Suppressor macrophage treated with lipopolysaccharide for 1 hour (primary cell): Measurements from ENCODE around the gene CTXND2.
"Not testable (repeated sequence)": the region's sequence is repeated elsewhere in the genome, so short reads cannot be mapped to it uniquely, and the experiment has no call there.

Source experiments
- DNase-seq, 3 donors: peaks; one replicate each; pipeline ENCODE4 v3.0.0-alpha.2; 2020 to 2022

CTXND2 gene

DNA sequence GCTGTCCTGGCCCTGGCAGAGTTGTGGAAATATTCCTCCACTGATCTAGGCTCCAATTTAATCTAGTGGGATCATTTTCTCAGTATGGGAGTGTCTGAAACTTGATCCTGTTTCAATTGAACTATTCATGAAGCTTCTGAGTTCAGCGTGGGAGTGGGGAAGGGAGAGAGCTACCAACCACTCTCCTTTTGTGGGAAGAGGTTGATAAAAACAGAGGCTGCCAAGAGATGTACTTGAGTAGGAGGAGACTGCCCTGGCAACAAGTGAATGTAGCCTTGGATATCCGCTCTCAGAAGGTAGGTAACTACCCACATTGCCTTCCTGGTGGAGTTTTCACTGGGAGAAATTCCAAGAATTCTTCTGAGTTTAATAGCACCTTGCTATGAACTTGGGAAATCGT is at the start of gene CTXND2:
Gene CTXND2 (plus strand): TSS at position 119 of the 400 bp plus-strand sequence. CDS start 25,179 bp downstream, outside the sequence.
- DNase-seq = no peak

DNA sequence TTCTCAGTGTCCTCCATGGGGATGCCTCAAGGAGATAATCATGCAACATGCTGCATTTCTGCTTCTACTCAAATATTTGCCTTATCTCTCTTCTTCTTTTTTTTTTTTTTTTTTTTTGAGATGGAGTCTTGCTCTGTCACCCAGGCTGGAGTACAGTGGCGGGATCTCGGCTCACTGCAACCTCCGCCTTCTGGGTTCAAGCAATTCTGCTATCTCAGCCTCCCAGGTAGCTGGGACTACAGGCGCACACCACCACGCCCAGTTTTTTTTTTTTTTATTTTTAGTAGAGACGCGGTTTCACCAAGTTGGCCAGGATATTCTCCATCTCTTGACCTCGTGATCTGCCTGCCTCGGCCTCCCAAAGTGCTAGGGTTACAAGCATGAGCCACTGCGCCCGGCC is 46.1 kb upstream of the CTXND2 start:
- DNase-seq = not testable (repeated sequence)

DNA sequence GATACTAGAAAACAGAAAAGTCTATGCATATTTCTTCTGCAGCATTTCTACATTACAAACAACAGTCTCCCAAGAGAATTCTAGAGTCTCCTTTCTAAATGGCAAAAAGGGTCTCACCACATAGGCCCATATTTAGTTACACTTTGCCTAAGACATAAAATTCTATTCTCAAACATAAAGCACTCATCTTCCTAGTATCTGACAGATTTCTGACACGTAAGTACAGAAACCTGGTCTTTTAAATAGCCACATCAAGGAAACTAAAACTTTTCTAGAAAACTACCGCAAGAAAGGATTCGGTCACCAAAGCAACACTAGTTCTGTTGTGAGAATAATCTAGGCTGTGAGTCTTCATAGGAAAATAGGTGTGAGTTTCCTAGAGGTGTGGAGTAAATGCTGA is 45.3 kb upstream of the CTXND2 start:
- no peak for DNase-seq

- no peak for DNase-seq
Measured at GRCh38 chr1:150842343-150842742, 44.6 kb upstream of the CTXND2 start.

- no peak for DNase-seq
Measured at GRCh38 chr1:150842964-150843363, 44.0 kb upstream of the CTXND2 start.

DNA sequence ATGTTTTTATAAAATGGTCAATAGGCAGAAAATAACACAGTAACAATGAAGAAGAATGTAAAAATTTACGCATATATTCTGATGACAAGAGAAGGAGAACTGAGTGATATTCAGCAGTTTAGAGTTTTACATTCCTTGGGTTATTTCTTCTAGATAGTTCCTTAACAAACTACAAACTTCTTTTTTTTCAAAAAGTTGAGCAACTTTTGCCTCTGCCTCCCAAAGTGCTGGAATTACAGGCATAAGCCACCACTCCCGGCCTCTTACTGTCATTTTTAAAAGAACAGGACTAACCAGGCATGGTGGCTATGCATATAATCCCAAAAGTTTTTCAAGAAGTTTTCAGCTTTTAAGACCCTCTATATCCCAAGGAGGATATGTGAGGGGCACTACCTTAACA is 43.5 kb upstream of the CTXND2 start:
- DNase-seq = peak; percentile 27 to 50 (median 49)

DNA sequence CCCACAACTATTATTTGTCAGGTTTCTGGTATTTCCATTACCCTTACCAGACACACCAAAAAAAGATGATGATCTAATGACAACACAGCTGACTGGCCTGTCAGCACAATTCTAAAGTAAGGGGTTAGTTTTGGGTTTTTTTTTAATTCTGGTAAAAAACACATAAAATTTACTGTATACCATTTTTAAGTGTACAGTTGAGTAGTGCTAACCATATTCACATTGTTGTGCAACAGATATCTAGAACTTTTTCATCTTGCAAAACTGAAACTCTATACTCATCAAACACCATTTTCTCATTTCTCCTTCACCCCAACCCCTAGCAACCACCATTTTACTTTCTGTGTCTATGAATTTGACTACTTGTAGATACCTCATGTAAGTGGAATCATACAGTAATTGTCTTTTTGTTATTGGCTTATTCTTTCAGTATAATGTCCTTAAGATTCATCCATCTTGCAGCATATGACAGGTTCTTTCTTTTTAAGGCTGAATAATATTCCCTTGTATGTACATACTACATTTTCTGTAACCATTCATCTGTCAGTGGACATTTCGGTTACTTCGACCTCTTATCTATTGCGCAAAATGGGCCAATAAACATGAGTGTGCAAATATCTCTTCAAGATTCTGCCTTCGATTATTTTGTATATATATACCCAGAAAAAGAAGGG is 40.3 kb upstream of the CTXND2 start:
- DNase-seq = peak; percentile 57 to 87 (median 67)

DNA sequence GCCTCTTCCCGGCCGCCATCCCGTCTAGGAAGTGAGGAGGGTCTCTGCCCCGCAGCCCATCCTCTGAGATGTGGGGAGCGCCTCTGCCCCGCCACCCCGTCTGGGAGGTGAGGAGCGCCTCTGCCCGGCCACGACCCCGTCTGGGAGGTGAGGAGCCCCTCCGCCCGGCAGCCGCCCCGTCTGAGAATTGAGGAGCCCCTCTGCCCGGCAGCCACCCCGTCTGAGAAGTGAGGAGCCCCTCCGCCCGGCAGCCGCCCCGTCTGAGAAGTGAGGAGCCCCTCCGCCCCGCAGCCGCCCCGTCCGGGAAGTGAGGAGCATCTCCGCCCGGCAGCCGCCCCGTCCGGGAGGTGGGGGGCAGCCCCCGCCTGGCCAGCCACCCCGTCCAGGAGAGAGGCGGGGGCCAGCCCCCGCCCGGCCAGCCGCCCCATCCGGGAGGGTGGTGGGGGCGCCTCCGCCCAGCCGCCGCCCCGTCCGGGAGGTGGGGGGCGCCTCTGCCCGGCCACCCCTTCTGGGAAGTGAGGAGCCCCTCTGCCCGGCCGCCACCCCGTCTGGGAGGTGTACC is 36.1 kb upstream of the CTXND2 start:
- DNase-seq = not testable (repeated sequence)

DNA sequence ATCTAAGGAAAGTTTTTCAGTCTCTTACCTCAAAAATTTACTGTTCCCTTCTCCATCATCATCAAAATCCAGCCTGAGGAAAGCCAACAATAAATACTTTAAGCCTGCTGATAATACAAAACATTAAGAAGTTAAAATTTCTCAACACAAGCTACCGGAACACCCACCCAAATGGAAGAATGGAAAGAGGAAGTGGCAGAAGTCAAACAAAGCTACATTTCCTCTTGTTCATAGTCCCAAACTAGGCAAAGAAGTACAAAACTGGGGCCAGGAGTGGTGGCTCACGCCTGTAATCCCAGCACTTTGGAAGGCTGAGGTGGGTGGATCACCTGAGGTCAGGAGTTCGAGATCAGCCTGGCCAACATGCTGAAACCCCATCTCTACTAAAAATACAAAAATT is 34.2 kb upstream of the CTXND2 start:
- DNase-seq = peak; percentile 50 to 71 (median 64)

- no peak for DNase-seq
Measured at GRCh38 chr1:150863724-150864123, 23.2 kb upstream of the CTXND2 start.

GRCh38 chr1:150864200-150864599 is 22.7 kb upstream of the CTXND2 start:
- DNase-seq = not testable (repeated sequence)

DNA sequence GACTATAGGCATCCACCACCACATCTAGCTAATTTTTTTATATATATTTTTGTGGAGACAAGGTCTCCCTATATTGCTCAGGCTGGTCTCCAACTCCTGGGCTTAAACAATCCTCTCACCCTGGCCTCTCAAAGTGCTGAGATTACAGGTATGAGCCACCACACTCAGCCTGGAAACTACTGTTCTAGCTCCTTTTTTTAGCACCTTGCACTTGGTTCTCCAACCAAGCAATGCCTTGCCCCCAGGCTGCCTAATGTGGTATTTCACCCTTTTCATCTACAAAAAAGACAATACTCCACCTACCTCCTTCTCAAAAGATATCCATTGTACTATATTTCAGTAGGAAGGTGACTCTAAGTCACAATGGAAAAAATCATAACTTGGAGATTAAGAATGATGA is 17.3 kb upstream of the CTXND2 start:
- DNase-seq = no peak

GRCh38 chr1:150872572-150872971 is 14.4 kb upstream of the CTXND2 start:
- no peak for DNase-seq

GRCh38 chr1:150873521-150873920 is 13.4 kb upstream of the CTXND2 start:
- no peak for DNase-seq

DNA sequence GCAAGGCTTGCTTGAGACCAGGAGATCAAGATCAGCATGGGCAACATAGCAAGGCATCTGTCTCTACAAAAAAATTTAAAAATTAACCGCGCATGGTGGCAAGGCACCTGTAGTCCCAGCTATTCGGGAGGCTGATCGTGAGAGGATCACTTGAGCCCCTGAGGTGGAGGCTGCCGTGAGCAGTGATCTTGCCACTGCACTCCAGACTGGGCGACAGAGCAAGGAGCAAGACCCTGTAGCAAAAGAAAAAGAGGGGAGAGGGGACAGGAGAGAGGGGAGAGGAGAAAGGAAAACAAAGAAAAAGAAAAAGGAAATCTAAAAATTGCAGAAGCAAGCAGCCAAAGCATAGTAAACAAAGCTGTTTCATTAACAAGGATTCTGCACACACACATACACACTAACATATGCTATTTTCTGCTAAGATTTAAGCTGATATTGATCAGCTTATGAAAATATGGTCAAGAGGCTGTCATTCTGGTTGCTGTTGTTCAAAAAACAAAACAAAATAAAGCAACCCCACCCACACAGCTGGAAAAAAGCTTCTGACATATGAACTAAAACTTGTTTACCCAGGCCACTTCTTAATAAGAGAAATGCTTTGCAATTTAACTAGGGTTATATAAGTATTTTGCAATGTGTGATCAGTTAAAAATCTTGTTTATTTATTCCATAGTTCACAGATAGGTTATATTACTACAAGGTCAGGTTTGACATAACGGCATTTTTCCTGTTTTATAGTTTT is 12.3 kb upstream of the CTXND2 start:
- DNase-seq = peak; percentile 13 to 38 (median 34)

DNA sequence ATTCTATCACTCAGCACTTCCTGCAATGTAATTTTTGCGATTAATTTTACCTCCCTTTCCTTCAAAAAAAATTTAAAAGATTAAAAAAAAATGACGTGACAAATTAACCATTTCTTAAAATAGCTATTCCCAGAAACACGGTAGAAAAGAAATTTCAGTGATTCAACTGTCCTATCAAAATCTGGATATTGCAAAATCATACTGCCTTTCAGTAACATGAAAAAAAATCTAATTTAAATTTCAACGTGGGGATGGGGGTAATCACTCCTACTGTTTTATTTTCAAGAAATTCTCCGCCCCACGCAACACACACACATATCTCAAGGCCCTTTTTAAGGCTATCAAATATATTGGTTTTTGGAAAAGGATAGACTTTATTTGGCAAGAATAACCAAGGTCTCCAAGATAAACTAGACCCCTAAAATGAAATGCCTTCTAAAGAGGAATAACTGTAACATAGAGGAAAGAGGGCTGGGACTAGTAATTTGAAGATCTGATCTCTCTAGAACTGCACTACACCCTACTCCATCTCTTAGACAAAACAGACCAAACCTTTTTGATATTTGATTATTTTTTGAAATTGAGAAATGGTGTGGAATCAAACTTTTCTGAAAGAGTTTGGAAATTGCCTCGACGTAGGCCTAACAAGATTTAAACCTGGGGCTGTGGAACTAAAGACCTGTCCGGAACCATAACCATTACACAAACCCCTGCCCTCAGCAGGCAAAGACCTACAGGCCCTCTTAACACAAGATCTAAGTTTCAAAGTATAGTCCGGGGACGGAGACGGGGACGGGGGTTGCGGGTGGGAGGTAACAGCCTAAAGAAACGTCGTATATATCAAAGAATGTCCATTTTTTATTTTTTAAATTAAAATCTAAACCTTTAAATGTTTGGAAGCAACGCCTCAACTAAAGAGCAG is 11.5 kb upstream of the CTXND2 start:
- DNase-seq = peak; percentile 9 to 29 (median 13)

- peak; percentile 51 to 68 (median 55) for DNase-seq
Measured at GRCh38 chr1:150876119-150876454, 10.8 kb upstream of the CTXND2 start.

GRCh38 chr1:150878931-150879330 is 8.0 kb upstream of the CTXND2 start:
- not testable (repeated sequence) for DNase-seq

DNA sequence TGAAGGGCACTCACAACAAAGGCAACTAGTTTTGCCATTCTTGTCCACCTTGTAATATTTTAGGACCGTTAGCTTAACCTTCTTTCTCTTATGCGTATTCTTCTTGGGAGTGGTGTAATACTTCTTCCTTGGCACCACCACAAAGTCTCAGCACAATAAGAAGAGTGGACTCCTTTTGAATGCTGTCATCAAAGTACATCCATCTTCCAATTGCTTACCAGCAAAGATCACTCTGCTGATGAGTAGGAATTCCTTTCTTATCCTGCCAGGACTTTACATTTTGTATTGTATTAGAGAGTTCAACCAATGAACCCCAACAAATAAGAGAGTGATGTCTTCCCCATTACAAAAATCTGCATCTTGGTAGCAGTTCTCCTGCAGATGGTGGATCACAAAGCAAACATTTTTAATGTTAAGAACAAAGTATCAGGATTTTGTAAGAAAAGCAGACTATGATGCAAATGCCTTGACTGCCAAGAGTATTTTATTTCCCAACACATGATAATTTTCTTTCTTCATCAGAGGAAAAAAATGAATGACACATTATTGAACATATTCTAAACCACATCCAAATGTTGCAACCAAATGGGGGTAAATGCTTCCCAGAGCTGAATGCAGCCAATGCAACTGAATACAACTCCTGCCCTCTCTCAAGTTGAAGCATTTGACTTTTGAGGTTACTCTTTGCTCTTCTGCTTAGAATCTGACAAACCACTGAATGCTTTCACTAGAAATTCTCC is 5.4 kb upstream of the CTXND2 start:
- DNase-seq = peak; percentile 31 to 80 (median 74)

- DNase-seq = not testable (repeated sequence)
Measured at GRCh38 chr1:150883121-150883520, 3.8 kb upstream of the CTXND2 start.

GRCh38 chr1:150888727-150889126 is 1.8 kb downstream of the CTXND2 start:
- no peak for DNase-seq

DNA sequence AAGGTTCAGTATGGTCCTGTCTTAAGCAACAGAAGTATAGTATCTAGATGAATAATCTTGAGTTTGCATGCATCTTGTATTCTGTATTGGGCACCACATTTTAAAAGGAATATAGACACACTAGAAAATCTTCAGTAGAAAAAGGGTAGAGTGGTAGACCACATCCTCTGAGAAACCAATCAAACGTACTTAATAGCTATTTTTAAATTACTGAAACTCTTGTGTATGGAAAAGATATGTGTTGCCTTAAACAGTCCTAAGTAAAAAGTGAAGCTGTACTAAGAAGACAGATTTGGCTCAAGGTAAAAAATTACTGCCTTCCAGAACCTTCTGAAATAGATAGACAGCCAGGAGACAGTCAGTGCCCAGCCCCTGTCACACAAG is 3.1 kb downstream of the CTXND2 start:
- no peak for DNase-seq
